Amniotic stem cell (primary cell): ENCODE measurements around the gene ATXN1.

Source experiments
- DNase-seq: peaks from one replicate; lab custom pipeline; 2025; lab: John Stamatoyannopoulos, UW

Gene ATXN1

DNA sequence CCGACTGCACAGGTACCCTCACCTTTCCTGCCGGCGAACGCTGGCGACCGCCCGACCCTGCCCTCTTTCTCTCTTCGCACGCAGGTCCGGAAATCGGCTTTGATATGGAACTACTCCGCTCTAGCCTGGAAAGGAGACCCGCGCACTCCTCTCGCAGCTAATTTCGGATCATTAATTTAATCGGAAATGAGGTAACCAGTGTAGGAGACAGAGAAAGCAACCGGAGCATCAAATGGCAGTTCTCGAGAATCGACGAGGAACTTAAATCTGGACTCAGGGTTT lies 949 bp upstream of the ATXN1 start:
- no peak for DNase-seq

DNA sequence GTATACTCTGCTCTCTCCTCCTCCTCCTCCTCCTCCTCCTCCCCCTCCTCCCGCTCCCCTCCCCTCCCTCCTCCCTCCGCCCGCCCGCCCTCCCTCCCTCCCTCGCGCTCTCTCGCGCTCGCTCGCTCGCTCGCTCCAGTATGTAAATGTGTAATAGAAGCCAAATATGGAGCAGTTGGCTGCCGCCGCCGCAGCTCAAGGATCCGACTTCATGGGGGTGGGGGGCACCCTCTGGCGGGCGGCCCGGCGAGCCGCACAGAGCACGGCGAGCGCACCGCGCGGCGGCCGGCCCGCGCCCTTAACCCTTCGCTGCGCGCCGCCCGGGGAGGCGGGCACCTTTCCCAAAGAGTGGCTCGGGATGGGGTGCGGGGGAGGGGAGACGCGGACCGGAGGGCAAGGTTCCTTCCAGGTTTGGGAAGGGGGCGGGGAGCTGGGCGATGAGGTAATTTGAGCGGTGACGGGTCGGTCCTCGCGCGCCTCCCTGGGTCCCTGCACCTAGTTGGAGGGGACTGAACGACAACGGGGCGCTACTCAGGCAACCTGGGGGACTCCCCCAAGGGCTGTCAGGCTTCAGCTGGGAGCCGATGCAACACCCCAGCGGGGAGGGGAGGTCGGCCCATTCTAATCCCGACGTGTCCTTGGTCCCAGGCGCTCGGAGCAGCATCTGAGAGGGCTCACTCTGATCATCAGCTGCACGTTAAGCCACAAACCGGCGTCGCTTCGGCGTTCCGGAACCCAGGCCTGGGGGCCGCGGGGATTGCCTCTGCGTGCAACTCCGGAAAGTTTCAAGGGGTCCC lies 409 bp upstream of the ATXN1 start:
- peak; percentile 85 for DNase-seq

GRCh38 chr6:16759646-16760515 lies 1.4 kb downstream of the ATXN1 start:
- DNase-seq: peak; percentile 47

GRCh38 chr6:16759181-16759645 lies 2.0 kb downstream of the ATXN1 start:
- no peak for DNase-seq

DNA sequence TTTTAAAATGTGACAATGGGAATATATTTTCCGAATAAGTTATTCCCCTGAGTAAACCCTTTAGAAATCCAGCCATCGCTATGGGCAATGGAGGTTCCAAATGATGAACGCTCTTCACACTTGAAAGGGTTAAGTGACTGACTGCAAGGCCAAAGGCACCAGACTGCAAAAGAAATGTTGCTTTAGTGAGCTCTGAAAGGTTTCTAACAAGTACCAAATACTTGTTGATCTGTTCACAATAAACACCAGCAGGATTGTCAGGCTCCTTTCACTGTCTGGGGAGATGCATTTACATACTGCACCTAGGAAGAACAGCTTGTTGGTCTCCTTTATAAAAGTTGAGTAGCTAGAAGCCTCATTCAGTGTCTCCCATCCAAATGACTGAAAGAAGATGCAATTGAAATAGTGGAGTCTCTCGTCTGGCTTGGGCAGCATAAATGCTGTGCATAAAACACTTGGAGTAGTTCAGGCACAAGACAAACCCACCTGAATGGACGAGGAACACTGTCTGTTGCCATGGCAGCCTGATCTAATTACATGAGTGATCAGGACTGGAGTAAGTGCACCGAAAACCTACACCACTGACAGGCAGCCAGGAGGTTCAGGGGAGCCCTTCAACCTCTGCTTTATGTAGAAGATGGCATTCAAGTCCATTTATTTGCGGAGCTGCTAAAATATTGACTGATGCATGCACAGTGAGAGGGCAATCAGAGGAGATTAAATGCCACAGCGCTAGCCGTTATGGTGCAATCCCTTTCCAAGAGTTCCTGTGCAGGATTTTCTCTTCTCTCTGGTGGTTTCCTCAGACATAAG lies 2.9 kb downstream of the ATXN1 start:
- DNase-seq: no peak

DNA sequence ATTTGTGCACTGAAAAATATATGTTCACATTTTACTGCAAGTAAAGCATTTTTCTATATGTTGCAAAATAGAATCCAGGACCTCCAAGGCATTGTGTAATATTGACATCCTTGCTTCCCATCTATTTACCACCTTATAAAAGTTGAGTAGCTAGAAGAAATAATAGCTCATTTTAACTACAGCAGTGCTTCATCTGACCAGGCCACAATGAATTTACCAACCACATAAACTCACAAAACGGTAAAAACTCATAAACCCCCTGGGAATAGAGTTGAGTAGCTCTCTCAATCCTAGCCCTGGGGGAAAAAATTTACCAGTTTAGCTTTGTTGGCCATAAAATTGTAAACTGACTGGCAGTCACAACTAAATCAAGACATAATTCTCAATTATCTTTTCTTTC lies 3.9 kb downstream of the ATXN1 start:
- DNase-seq: no peak

DNA sequence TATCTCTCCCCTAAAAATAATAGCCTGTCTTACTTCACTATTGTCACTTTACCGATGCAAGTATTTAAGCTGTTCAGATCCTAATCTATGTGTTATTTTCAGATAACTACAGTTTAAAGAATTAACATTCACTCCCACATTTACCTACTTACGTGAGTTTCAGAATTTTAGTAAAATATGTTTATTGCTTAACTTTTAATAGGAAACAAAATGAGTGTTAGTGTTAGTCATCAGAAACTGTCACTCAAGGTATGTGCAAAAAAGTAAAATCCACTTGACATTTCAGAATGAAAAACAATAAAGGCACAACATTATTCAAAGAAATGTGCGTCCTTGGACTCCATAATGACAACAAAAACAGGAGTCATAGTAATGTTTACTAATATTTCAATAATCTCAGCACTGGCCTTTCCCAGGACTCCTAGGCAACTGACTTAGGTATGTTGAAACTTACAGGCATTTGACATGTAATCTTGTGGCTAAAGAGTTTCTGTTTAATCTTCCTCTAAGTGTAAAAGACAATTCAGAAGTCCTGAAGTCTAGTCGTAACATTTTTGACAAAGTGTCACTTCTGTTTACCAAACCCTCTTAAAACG lies 4.5 kb downstream of the ATXN1 start:
- DNase-seq: no peak

- DNase-seq: no peak
Measured at GRCh38 chr6:16755544-16755943, 5.7 kb downstream of the ATXN1 start.

- no peak for DNase-seq
Measured at GRCh38 chr6:16754876-16755275, 6.4 kb downstream of the ATXN1 start.

GRCh38 chr6:16754274-16754673 lies 7.0 kb downstream of the ATXN1 start:
- no peak for DNase-seq

DNA sequence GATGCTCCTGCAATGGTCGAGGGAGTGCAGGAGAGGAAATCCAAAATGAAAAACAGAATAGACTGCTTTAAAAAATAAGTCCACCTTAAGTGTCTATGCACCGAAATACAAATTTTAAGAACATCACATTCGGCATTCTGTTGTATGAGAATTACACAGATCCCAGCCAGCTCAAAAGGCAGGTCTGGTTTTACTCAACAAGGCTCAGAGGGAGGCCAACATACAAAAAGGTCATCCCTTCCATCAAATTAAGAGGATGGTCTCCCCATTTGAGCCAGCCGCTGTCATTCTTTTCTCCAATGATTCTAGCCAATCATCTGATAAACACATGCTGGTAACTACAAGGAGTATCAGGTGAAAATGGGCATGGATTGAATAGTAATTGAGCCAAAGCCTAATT lies 7.9 kb downstream of the ATXN1 start:
- no peak for DNase-seq

DNA sequence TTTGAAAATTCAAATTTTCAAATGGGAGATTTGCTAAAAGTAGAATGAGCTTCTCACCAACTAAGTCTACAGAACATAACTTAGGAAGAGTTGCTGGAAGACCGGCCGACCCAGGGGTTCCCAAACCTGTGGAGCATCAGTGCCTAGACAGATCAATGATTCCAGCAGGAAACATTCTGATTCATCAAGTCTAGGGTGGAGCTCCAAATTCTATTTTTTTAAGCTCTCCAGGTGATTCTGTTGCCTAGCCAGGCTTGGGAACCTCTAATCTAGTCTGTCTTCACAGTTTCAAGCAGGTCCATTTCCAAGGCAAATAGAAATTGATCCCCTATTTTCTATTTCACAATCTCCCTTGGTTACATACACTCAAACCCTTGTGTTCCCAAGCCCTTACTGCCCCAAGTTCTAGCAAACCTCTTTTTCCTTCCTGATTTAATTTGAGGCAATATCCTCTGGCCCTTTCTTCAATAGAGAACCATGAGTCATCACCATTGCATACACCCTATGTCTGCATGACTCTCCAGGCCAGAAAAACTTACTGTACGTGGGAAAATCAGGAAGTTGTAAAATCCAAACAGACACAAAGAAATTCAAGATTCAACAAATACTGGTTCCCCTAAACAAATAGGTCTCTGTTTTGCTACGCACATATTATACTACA lies 8.9 kb downstream of the ATXN1 start:
- DNase-seq: peak; percentile 84

DNA sequence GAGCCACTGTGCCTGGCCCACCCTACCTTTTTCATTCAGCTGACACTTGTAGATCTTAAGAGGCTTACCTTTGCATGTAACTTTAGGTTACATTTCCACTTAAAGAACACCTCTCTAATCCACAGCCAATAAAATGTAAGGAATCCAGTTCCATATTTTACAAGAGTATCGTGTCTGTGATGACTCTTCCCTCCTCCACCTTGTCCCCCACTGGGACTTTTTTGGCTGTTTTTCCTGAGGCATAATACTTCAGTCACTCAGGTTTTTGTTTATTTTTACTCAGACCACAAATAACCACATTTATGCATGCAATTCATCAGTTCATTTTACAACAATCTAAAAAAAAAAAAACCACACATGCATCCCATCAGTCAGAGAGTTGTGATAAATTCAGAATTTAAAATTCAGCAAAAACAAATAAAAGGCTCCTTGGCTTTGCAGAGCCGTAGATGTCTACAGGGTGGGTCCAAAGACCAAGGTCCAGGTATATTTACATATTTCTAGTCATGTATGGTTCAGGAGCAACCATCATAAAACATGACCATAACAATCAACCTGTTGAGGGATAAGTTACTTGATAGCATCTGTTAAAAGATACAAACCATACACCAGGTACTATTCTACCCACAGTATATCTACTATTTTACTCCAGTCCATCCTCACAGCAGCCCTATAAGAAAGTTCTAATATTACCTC lies 9.9 kb downstream of the ATXN1 start:
- DNase-seq: no peak

- DNase-seq: no peak
Measured at GRCh38 chr6:16750566-16750965, 10.7 kb downstream of the ATXN1 start.

DNA sequence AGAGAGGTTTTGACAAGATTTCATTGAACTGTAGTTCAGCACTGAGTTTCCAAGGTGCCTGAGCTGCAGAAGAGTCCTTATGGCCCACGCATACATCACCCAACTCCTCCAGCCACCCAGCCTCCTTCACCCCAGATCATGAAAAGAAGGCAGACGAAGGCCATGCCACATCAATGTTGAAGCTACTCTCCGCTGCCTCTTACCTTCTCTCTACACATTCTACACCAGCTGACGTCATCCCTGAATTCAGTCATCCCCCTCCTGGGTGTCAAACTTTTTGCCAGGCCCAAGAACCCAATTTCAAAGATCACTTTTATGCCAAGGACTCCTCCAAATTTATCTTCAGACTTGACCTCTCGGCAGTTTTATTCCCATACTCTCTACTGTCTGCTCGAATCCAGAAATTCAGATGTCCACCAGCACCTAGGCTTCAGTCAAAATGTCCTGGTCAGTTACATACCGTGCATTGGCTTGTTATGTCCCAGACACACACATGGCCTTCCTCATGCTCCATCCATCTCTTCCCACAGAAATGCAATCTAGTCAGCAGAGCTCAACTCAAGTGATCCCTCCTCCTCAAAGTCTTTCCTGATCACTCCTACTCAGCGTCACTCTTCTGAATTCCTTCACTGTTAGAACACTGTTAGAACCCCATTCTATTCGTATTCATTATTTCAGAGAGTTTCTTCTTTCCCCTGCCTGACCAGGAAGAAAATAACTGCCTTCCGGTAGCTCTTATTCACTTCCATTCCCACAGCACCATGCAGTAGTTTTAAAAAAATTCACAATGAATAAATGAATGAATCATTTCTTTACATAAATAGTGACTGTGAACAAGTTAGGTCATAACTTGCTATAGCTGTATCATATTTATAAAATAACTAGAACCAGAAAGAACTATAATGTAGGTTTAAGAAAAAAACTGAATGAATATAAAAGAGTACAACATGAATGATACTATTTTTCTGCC lies 11.5 kb downstream of the ATXN1 start:
- DNase-seq: no peak

DNA sequence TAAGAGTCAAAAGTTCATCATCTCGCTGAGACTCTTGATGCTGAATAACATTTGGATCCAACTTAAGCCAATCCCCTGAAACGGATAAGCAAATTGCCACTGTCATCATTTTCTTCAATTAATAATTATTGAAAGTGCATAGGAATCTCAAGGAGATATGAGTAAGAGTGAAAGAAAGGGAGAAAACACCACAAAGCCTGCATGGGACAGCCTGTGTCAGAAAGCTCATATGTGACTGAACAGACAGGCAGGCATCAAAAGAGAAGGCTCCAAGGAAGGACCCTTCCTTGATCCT lies 13.3 kb downstream of the ATXN1 start:
- DNase-seq: no peak

DNA sequence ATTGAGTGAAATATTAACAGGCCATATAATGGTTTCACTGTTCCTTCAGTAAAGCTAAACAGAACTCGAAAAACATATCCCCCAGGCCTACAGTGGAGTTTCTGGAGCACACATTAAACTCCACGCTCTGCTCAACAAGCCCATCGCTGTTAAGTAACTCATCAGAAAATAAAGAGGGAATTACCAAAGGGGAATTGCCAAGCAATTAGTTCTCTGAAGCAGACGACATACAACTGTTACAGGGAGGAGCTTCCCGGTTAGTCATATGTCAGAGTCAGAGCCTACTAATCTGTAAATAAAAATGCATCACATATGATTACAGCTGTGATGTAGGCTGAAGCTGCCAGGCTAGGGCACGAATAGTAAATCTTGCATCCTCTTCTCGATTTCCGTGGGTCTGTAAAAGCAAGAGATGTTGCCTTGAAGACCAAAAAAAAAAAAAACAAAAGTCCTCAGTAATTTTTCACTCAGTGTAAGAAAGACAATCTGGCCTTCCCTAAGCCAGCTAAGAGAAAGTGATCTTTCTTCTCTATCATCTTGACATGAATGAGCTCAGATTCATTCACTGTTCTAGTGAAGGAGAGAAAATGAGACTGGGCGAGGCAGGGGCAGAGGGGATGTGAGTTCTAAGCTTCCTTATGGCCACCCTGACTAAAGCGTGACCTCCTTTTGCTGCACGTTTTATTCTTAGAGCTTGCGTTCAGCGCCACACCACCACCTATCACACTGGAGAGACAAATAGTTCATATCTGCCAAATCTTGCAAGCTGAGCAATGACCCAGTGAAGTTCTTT lies 13.8 kb downstream of the ATXN1 start:
- peak; percentile 39 for DNase-seq

DNA sequence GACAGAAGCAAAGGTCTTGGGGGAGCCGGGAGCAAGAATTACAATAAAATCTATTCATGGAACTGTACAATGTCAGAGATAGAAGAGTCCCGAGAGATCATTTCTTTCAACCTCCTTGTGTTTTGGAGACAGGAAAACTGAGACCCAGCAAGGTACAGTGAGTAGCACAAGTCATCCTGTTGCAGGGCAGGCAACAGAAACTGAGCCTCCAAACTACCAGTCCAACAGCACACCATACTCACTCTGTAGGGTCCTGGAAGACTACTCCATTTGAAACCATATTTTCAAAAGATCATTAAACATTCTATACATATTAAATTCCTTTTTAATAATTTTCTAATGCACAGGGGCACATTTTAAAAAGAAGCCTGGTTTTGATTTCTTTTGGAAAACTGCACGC lies 14.4 kb downstream of the ATXN1 start:
- DNase-seq: no peak

- no peak for DNase-seq
Measured at GRCh38 chr6:16746401-16746800, 14.9 kb downstream of the ATXN1 start.
